GM12892 (cell line): ENCODE results near the gene BARHL1.

Source experiments
- POLR2A ChIP-seq: IDR thresholded peaks from 2 replicates; pipeline ENCODE4 v1.6.1; 2011; ENCODE audit warnings: low read depth, low read length, control low read depth
- POLR2AphosphoS5 ChIP-seq: IDR thresholded peaks from 2 replicates; pipeline ENCODE4 v1.6.1; 2011; ENCODE audit warnings: low read depth, low read length, control low read depth

DNA sequence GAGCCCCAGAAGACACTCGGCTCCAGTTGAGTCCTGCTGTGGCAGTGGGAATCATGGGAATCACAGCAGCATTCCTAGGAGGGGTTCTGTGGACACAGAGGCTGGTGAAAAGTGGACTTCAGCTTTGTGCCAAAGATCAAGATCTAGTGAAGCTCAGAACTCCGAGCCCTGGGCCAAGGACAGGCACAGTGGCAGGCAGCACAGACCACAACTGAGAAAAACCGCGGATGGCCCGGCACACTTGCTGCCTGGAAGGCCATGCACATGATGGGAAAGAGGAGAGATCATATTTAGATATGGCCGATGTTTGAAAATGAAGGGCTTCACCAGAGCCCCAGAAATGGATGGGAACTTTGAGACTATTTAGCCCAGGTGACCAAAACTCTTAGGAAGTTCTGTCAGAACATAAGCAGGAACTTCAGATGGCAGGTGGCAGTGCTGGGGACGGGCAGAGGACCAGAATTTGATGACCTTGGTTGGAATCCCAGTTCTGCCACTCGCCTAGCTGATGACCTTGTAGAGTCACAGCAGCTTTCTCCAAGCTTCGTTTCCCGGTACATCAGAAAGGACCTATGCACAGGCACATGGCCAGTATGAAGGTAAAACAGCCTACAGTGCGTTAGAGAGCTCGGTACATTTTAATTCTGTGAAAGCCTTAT is 18.0 kb downstream of the BARHL1 start:
- TF ChIP-seq POLR2AphosphoS5 (no peak), POLR2A (no peak)
